Cardiac septum (tissue), 1 donor: ENCODE results near the gene RPS27A. TPM values are rescaled to one million over a fixed set of nuclear protein-coding genes. Genes with fewer than 3 reads are reported as not detected.
"Not testable (repeated sequence)": the region's sequence is repeated elsewhere in the genome, so short reads cannot be mapped to it uniquely, and the experiment has no call there.

Source experiments
- DNase-seq: peaks from one replicate; pipeline ENCODE4 v3.0.0-alpha.2; 2020; ENCODE audit warnings: low spot score
- intact Hi-C: fragments of 100-400 bp; cut with DNase I; formaldehyde crosslinking; loops from one replicate; pipeline ENCODE4 v1.14.0; 2022
- long read RNA-seq: library from polyadenylated mRNA; unstranded; transcript quantifications from one replicate; pipeline ENCODE4 v2.0.0, GENCODE V29; 2021
- total RNA-seq: library from RNA; stranded (reverse); fragmentation: NEBNext Ultra II Directional; extraction: Animal tissue kit (Norgen Biotek cat#: 25700); gene quantifications from one replicate; pipeline ENCODE4 v1.2.1, GENCODE V29; 2021
- donor health status: DM: no; HTN: no; CAD: no.

Gene RPS27A
- total RNA-seq: 395 TPM
- long read RNA-seq, transcript RPS27A-201 (6 exons, 1,071 nt): major isoform, 197 of 231 reads
- long read RNA-seq, transcript RPS27A-203 (5 exons, 796 nt): minor isoform, 28 of 231 reads
- long read RNA-seq, partial matches to known transcripts: 0 of 231 reads
- long read RNA-seq, other reads (novel, unspliced or antisense): 4 of 231 reads

- intact Hi-C loops: loop anchor here (2.0 to 5.0 kb wide), 2 partner anchors 37 to 185 kb away; partner anchors contain the start of genes CCDC88A and MTIF2
These were observed at the start of gene RPS27A, which contains the start of gene CLHC1 for GRCh38 chr2:55232084-55232862. TSS of gene RPS27A (plus strand) at chr2:55232688. CDS start at chr2:55232825, 137 bp downstream. TSS of gene CLHC1 (minus strand) at chr2:55232293. CDS start at chr2:55222411, 9,882 bp downstream.

GRCh38 chr2:55186837-55187236 lies 45.7 kb upstream of the RPS27A start:
- intact Hi-C loops, DNase-seq: not testable (repeated sequence)

More at GRCh38 chr2:55232084-55232862, at the start of gene RPS27A, which contains the start of gene CLHC1:
- DNase-seq: peak; percentile 96

- intact Hi-C loops, DNase-seq: not testable (repeated sequence)
These were observed 40.6 kb upstream of the RPS27A start for GRCh38 chr2:55191888-55192287.

- no peak for DNase-seq
- intact Hi-C loops: no loop called here
These were observed 36.0 kb upstream of the RPS27A start for GRCh38 chr2:55196526-55196925.

GRCh38 chr2:55200416-55200815 lies 32.1 kb upstream of the RPS27A start:
- DNase-seq: no peak
- intact Hi-C loops: no loop called here

GRCh38 chr2:55204536-55204935 lies 28.0 kb upstream of the RPS27A start:
- no peak for DNase-seq
- intact Hi-C loops: no loop called here

- intact Hi-C loops: no loop called here
- DNase-seq: no peak
These were observed 27.5 kb upstream of the RPS27A start for GRCh38 chr2:55204950-55205349.

- no peak for DNase-seq
- intact Hi-C loops: no loop called here
These were observed 18.7 kb upstream of the RPS27A start for GRCh38 chr2:55213822-55214221.

- DNase-seq: no peak
- intact Hi-C loops: loop anchor here (5.0 kb wide), 1 partner anchor 198 kb away; no protein-coding TSS in a partner anchor
These were observed 8.3 kb upstream of the RPS27A start for GRCh38 chr2:55223958-55224760.

GRCh38 chr2:55224761-55225261 lies 7.7 kb upstream of the RPS27A start:
- DNase-seq: no peak
- intact Hi-C loops: loop anchor here (5.0 kb wide), 1 partner anchor 197 kb away; no protein-coding TSS in a partner anchor

GRCh38 chr2:55225481-55226020 lies 6.9 kb upstream of the RPS27A start:
- DNase-seq: no peak
- intact Hi-C loops: no loop called here

- intact Hi-C loops: not testable (repeated sequence)
These were observed 4.9 kb upstream of the RPS27A start for GRCh38 chr2:55227437-55228225.

GRCh38 chr2:55228226-55228563 lies 4.3 kb upstream of the RPS27A start:
- no peak for DNase-seq
- intact Hi-C loops: no loop called here

More at GRCh38 chr2:55227437-55228225, 4.9 kb upstream of the RPS27A start:
- DNase-seq: not testable (repeated sequence)

GRCh38 chr2:55229221-55229620 lies 3.3 kb upstream of the RPS27A start:
- intact Hi-C loops: no loop called here
- DNase-seq: no peak

GRCh38 chr2:55230551-55230950 lies 1.9 kb upstream of the RPS27A start:
- intact Hi-C loops: loop anchor here (5.0 kb wide), 1 partner anchor 187 kb away; the partner anchor contains the start of gene CCDC88A
- no peak for DNase-seq

- intact Hi-C loops: loop anchor here (2.0 to 5.0 kb wide), 2 partner anchors 37 to 186 kb away; partner anchors contain the start of genes CCDC88A and MTIF2
- no peak for DNase-seq
These were observed 873 bp upstream of the RPS27A start for GRCh38 chr2:55231546-55232083.

GRCh38 chr2:55232863-55233657 lies 572 bp downstream of the RPS27A start:
- intact Hi-C loops: loop anchor here (2.0 to 5.0 kb wide), 2 partner anchors 36 to 184 kb away; partner anchors contain the start of genes CCDC88A and MTIF2
- DNase-seq: peak; percentile 78
